Measurements from ENCODE around the gene DYNC1I1. TPM values are rescaled to one million over a fixed set of nuclear protein-coding genes. Genes with fewer than 3 reads are reported as not detected.

DYNC1I1 gene
- total and polyA plus RNA-seq, 2 of the 13 experiments (the other 11 are each of a cell fraction or from before 2014, with no cell fraction given): not detected

GRCh38 chr7:96034940-96035727, 262.8 kb downstream of the DYNC1I1 start (continued):
- TF ChIP-seq ATF7-NPFF (CRISPR knock-in tag; IDR thresholded peaks at IDR 0.05; ENCODE audit: low read depth) (no peak), MATR3 (CRISPR knock-in tag; IDR thresholded peaks at IDR 0.05) (no peak), ZNF782 (CRISPR knock-in tag; IDR thresholded peaks at IDR 0.05; ENCODE audit: borderline replicate concordance) (no peak), TAF15 (IDR thresholded peaks at IDR 0.05; ENCODE audit: low read depth, low read length, poor library complexity, severe bottlenecking) (no peak), SMC3 (IDR thresholded peaks at IDR 0.05; ENCODE audit: low read length) (no peak), REST (IDR thresholded peaks at IDR 0.05; ENCODE audit: borderline replicate concordance in 1 of 2, low read depth in 1 of 2, low read length in 2 of 2) (no peak), BRD4 (CRISPR knock-in tag; IDR thresholded peaks at IDR 0.05) (no peak)

GRCh38 chr7:96040250-96040772, 268.0 kb downstream of the DYNC1I1 start:
- no peaks in the 10 kb centered on the region for H3K4me1 ChIP-seq (ENCODE audit: insufficient read depth, low read length)
- H2AFZ ChIP-seq (ENCODE audit: low read length): no peak overlapping the region
- FAIRE-seq: no peak
- H3K27ac ChIP-seq (ENCODE audit: extremely low read length, insufficient read depth, low read length): no peak overlapping the region
- no peak overlapping the region for H3K9ac ChIP-seq (ENCODE audit: insufficient read depth, low read depth, low read length)
- no peaks in the 10 kb centered on the region for H3K79me2 ChIP-seq (ENCODE audit: insufficient read depth, low read length)
- 10% methylated on average over 3 of the region's 3 CpGs for WGBS (ENCODE audit: low lambda C conversion rate)
- H3K9me3 ChIP-seq (ENCODE audit: low read length): no peaks in the 10 kb centered on the region
- intact Hi-C loops (cut with micrococcal nuclease; ENCODE audit: unreplicated experiment) (no loop called here), in situ Hi-C loops (cut with HindIII; ENCODE audit: extremely low pct_ligation_motif_present, low pct_unique_long_range_greater_than_20kb) (no loop called here)
- H4K20me1 ChIP-seq (ENCODE audit: insufficient read depth, low read length): no peaks in the 10 kb centered on the region
- no peak overlapping the region for H3K4me3 ChIP-seq (replicated peaks in 1 of 3; ENCODE audit: insufficient read depth in 1 of 3, low read depth in 2 of 3, low read length in 3 of 3)
- H3K4me2 ChIP-seq (ENCODE audit: low read depth, low read length): no peak overlapping the region
- DNase-seq (ENCODE audit: low spot score): no peak
- no TSS peak for BruUV-seq (replicated peaks)
- 0 out of 5 replicates have a peak, but pooled peaks cover 0 to 2% of the 10 kb centered on the region in 2 experiments for H3K27me3 ChIP-seq (ENCODE audit: control insufficient read depth in 1 of 2, insufficient read depth in 2 of 2, low read length in 2 of 2)
- no peaks in the 10 kb centered on the region for H3K36me3 ChIP-seq (replicated peaks in 1 of 2; ENCODE audit: control insufficient read depth in 1 of 2, insufficient read depth in 2 of 2, low read length in 2 of 2)
- CTCF ChIA-PET (ENCODE audit: low intra/inter-chr PET ratio, low total read pairs): no interaction called here
- POLR2A ChIA-PET: no interaction called here
- no peak for ATAC-seq
- TF ChIP-seq TCF12 (IDR thresholded peaks at IDR 0.05) (no peak), TCF12 (CRISPR knock-in tag; IDR thresholded peaks at IDR 0.05) (no peak), ZBTB46 (CRISPR knock-in tag; IDR thresholded peaks at IDR 0.05; ENCODE audit: borderline replicate concordance) (no peak)

Data from HepG2 (cell line).